ENCODE measurements around the gene MT1G. TPM values are rescaled to one million over a fixed set of nuclear protein-coding genes. Genes with fewer than 3 reads are reported as not detected.

MT1G gene
- total RNA-seq, 1 experiment from 2014 or later = 23.4 TPM

DNA sequence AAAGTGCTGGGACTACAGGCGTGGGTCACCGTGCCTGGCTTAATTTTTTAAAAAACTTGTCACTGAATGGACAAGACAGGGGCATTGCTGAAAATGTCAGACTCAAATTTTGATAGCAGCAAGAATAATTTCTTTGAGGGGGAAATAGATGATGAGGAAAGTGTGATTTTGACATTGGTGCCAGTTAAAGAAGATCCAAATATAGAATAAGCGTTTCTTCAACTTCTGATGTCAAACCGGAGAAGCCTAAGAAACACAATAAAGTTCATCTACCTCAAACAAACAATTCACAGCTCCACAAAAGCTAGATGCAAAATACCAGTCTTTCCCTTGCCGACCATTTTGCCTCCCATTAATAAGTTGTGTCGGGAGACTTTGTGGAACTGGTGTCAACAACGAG, 18.9 kb upstream of the MT1G start:
- Histone ChIP-seq H3K4me2 (ENCODE audit: insufficient read depth, insufficient read length, low read length) (no peak overlapping the region), H3K4ac (ENCODE audit: low read depth, low read length) (no peak overlapping the region), H3K27ac (ENCODE audit: insufficient read length, low read depth, low read length) (no peak overlapping the region), H3K27me3 (ENCODE audit: insufficient read depth, low read length) (no peaks in the 10 kb centered on the region), H3K9ac (ENCODE audit: extremely low read depth, insufficient read length, low read length) (no peak overlapping the region), H3K4me1 (ENCODE audit: insufficient read depth, low read length) (no peaks in the 10 kb centered on the region), H2BK12ac (ENCODE audit: insufficient read length, low read depth, low read length) (no peak overlapping the region), H3K56ac (ENCODE audit: insufficient read length, low read depth, low read length) (no peak overlapping the region), H2BK20ac (ENCODE audit: low read depth, low read length, poor library complexity, severe bottlenecking) (no peak overlapping the region), H3K14ac (ENCODE audit: insufficient read depth, low read length) (no peak overlapping the region), H4K20me1 (ENCODE audit: control insufficient read depth, insufficient read depth, insufficient read length) (no peaks in the 10 kb centered on the region), H2BK5ac (ENCODE audit: insufficient read length, low read length) (no peak overlapping the region), H4K91ac (ENCODE audit: insufficient read length, low read depth, low read length) (no peak overlapping the region), H2AK5ac (ENCODE audit: insufficient read length, low read length) (no peak overlapping the region), H3K23me2 (ENCODE audit: insufficient read length, low read depth, low read length, poor library complexity, severe bottlenecking) (peaks cover 6% of the 10 kb centered on the region), H3K9me3 (ENCODE audit: control insufficient read depth, low read depth, low read length) (no peaks in the 10 kb centered on the region), H3K23ac (ENCODE audit: insufficient read length, low read depth, low read length) (no peak overlapping the region), H3K79me1 (ENCODE audit: insufficient read depth, low read depth, low read length, poor library complexity, severe bottlenecking) (no peaks in the 10 kb centered on the region), H2BK15ac (ENCODE audit: low read depth, low read length) (no peak overlapping the region), H3T11ph (ENCODE audit: low read length) (no peak overlapping the region), H4K8ac (replicated peaks; ENCODE audit: insufficient read length, low read depth, low read length) (no peak overlapping the region), H3K18ac (ENCODE audit: insufficient read length, low read depth, low read length) (no peak overlapping the region), H4K5ac (ENCODE audit: insufficient read length, low read depth, low read length) (no peak overlapping the region), H3K79me2 (ENCODE audit: insufficient read depth, low read length) (no peaks in the 10 kb centered on the region), H2AFZ (ENCODE audit: low read length) (no peak overlapping the region), H2BK120ac (ENCODE audit: low read depth, low read length, poor library complexity, severe bottlenecking) (no peak overlapping the region)
- TF ChIP-seq, protein P1, sequence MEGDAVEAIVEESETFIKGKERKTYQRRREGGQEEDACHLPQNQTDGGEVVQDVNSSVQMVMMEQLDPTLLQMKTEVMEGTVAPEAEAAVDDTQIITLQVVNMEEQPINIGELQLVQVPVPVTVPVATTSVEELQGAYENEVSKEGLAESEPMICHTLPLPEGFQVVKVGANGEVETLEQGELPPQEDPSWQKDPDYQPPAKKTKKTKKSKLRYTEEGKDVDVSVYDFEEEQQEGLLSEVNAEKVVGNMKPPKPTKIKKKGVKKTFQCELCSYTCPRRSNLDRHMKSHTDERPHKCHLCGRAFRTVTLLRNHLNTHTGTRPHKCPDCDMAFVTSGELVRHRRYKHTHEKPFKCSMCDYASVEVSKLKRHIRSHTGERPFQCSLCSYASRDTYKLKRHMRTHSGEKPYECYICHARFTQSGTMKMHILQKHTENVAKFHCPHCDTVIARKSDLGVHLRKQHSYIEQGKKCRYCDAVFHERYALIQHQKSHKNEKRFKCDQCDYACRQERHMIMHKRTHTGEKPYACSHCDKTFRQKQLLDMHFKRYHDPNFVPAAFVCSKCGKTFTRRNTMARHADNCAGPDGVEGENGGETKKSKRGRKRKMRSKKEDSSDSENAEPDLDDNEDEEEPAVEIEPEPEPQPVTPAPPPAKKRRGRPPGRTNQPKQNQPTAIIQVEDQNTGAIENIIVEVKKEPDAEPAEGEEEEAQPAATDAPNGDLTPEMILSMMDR (conservative IDR thresholded peaks at IDR 0.05) = no peak
- Mint-ChIP-seq H3K4me1 (peaks cover 23% of the 10 kb centered on the region in 2 experiments), H3K36me3 (ENCODE audit: insufficient read depth in 1 of 3, low read depth in 3 of 3) (peaks cover 3 to 13% (median 8%) of the 10 kb centered on the region in 3 experiments; a peak in 6 of 7 replicates), H3K4me3 (no peak overlapping the region), H3K27ac (no peak overlapping the region), H3K9me3 (peaks cover 9 to 11% of the 10 kb centered on the region in 2 experiments), H3K27me3 (ENCODE audit: low read depth) (peaks cover 41% of the 10 kb centered on the region)
- no CpG with 5 or more reads among the region's 7 CpGs for WGBS (ENCODE audit: extremely low coverage, insufficient read length, low lambda C conversion rate)
- no peak for DNase-seq

All from H9 (cell line).